Loucy (cell line): ENCODE results near the gene RPL28.

Experiments
- H2AFZ ChIP-seq: fragments of 200-600 bp; sonication (generic); 2 replicates; pipeline ENCODE4 v1.6.0; 2016; ENCODE audit warnings: antibody characterized with exemption, mild to moderate bottlenecking, low read length, moderate library complexity
- H3F3A ChIP-seq: fragments of 200-600 bp; 2 replicates; pipeline ENCODE4 v1.6.0; 2016; ENCODE audit warnings: antibody characterized with exemption, low read depth, mild to moderate bottlenecking
- H3K27me3 ChIP-seq: fragments of 200-600 bp; sonication (generic); 2 replicates; pipeline ENCODE4 v1.6.1; 2014; ENCODE audit warnings: low read length, mild to moderate bottlenecking; ENCODE audit not compliant: insufficient read depth, poor library complexity, severe bottlenecking
- H3K36me3 ChIP-seq: fragments of 200-600 bp; sonication (generic); 2 replicates; pipeline ENCODE4 v1.6.1; 2016; ENCODE audit warnings: low read length; ENCODE audit not compliant: insufficient read depth
- H3K4me1 ChIP-seq: fragments of 200-600 bp; sonication (generic); 2 replicates; pipeline ENCODE4 v1.5.1; 2014; ENCODE audit warnings: low read length, mild to moderate bottlenecking; ENCODE audit not compliant: insufficient read depth, poor library complexity, severe bottlenecking
- H3K4me2 ChIP-seq: fragments of 200-600 bp; sonication (generic); 2 replicates; pipeline ENCODE4 v1.6.0; 2014; ENCODE audit warnings: antibody characterized with exemption, low read length, low read depth, mild to moderate bottlenecking; ENCODE audit not compliant: poor library complexity, severe bottlenecking
- H3K4me3 ChIP-seq: fragments of 200-600 bp; sonication (generic); 2 replicates; pipeline ENCODE4 v1.5.1; 2014; ENCODE audit warnings: low read length, mild to moderate bottlenecking, mixed read lengths; ENCODE audit not compliant: poor library complexity, severe bottlenecking
- H3K79me2 ChIP-seq: fragments of 200-600 bp; sonication (generic); 2 replicates; pipeline ENCODE4 v1.6.1; 2014; ENCODE audit warnings: low read length; ENCODE audit not compliant: insufficient read depth
- H3K9ac ChIP-seq: fragments of 200-600 bp; sonication (generic); 2 replicates; pipeline ENCODE4 v1.6.0; 2014; ENCODE audit warnings: mild to moderate bottlenecking, low read depth, low read length, moderate library complexity; ENCODE audit not compliant: poor library complexity, severe bottlenecking
- H3K9me2 ChIP-seq: fragments of 200-600 bp; sonication (generic); replicated peaks from 2 replicates; pipeline ENCODE4 v1.6.1; 2016; ENCODE audit warnings: low read depth, low read length, mixed read lengths
- H3K9me3 ChIP-seq: fragments of 200-600 bp; sonication (generic); 2 replicates; pipeline ENCODE4 v1.6.1; 2014; ENCODE audit warnings: mild to moderate bottlenecking, antibody characterized with exemption, low read length, low read depth; ENCODE audit not compliant: insufficient read depth
- H4K20me1 ChIP-seq: fragments of 200-600 bp; sonication (generic); 2 replicates; pipeline ENCODE4 v1.6.0; 2014; ENCODE audit warnings: antibody characterized with exemption, low read length, mild to moderate bottlenecking; ENCODE audit not compliant: insufficient read depth, poor library complexity, severe bottlenecking
- CTCF ChIP-seq: fragments of 200-600 bp; sonication (generic); conservative IDR thresholded peaks from 2 replicates; pipeline ENCODE4 v1.5.1; 2014; ENCODE audit warnings: mild to moderate bottlenecking, antibody characterized with exemption, low read length
- EZH2phosphoT487 ChIP-seq: fragments of 200-600 bp; IDR thresholded peaks from 2 replicates; pipeline ENCODE4 v1.6.1; 2018; ENCODE audit warnings: antibody characterized with exemption, mild to moderate bottlenecking, moderate library complexity, borderline replicate concordance

Gene RPL28

DNA sequence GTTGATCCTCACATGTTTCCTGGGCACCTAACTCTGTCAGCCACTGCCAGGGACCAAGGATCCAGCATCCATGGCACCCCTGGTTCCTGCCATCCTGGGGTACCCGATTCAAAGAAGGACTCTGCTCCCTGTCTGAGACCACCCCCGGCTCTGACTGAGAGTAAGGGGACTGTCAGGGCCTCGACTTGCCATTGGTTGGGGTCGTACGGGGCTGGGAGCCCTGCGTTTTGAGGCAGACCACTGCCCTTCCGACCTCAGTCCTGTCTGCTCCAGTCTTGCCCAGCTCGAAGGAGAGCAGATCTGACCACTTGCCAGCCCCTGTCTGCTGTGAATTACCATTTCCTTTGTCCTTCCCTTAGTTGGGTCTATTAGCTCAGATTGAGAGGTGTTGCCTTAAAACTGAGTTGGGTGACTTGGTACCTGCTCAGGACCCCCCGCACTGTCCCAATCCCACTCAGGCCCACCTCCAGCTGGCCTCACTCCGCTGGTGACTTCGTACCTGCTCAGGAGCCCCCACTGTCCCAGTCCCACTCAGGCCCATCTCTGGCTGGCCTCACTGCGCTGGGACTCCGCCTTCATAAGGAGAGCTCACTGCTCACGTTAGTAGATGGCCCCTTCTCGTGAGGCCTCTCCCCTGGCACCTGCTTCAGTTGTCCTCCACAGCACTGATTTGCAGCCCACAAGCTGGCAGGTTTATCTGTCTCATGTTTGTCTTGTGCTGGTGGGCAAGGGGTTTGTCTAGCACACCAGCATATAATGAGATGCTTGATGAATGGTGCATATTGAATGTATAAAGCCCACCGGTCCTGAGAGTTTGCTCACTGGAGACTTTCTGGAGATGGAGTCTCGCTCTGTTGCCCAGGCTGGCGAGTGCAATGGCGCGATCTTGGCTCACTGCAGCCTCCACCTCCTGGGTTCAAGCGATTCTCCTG is 3.9 kb downstream of the RPL28 start:
- TF ChIP-seq EZH2phosphoT487 (no peak), CTCF (no peak)
- peaks cover 23% of the 10 kb centered on the region; the same call in 1 of the 2 replicates for H3K36me3 ChIP-seq
- peak overlapping the region; percentile 100 for H3K4me3 ChIP-seq
- H3F3A ChIP-seq = no peaks in the 10 kb centered on the region
- no peaks in the 10 kb centered on the region for H3K27me3 ChIP-seq
- H3K9me2 ChIP-seq = no peaks in the 10 kb centered on the region
- H2AFZ ChIP-seq = no peak overlapping the region
- H4K20me1 ChIP-seq = peaks cover 58% of the 10 kb centered on the region
- H3K9me3 ChIP-seq = no peaks in the 10 kb centered on the region
- H3K4me2 ChIP-seq = peak overlapping the region; percentile 100
- no peak overlapping the region for H3K9ac ChIP-seq
- peaks cover 47% of the 10 kb centered on the region for H3K79me2 ChIP-seq
- peaks cover 34% of the 10 kb centered on the region for H3K4me1 ChIP-seq

DNA sequence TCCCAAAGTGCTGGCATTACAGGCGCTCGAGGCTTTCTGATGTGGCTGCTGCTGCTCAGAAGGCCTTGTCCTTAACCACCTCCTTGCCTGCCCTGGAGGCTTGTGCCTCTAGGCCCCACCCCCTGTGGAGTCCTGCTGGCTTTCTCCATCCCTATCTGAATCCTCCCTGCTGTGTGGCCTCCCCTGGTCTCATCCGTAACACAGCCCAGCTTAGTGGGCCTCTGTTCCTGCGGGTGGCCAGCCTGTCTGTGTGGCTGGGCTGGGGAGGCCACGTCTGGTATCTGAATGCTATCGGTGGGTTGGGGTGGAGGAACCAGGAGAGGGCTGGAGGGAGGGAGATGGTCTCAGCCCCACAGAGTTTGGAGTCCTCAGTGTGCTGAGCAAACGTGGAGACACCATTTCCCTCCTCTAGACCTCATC is 4.7 kb downstream of the RPL28 start:
- Histone ChIP-seq H3K9ac (no peak overlapping the region), H4K20me1 (peaks cover 58% of the 10 kb centered on the region), H2AFZ (no peak overlapping the region), H3K9me2 (no peaks in the 10 kb centered on the region), H3K9me3 (no peaks in the 10 kb centered on the region), H3K79me2 (peaks cover 47% of the 10 kb centered on the region), H3K27me3 (no peaks in the 10 kb centered on the region), H3K4me1 (peaks cover 30% of the 10 kb centered on the region), H3K4me3 (no peak overlapping the region), H3F3A (no peaks in the 10 kb centered on the region), H3K36me3 (peaks cover 23% of the 10 kb centered on the region; the same call in 1 of the 2 replicates), H3K4me2 (peak overlapping the region; percentile 100)
- TF ChIP-seq CTCF (no peak), EZH2phosphoT487 (no peak)

DNA sequence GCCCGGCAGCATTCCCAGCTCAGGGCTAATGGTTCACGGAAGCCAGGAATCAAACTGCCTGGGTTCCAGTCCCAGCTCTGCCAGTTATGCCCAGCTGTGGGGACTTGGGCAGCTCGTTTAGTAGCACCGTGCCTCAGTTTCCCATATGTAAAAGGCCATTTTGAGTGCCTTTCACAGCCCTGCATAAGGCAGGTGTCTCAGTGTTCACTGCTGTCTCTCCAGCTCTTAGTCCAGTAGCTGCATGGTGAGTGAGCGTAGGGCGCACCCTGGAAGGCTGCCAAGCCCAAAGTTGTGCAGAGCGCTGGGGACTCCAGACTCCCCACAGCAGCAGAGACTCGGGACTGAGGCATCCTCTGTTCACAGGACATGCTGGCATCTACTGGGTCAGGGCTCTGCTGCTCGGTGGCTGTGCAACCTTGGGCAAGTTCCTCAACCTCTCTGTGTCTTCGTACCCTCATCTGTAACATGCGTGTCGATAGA is 5.5 kb downstream of the RPL28 start:
- Histone ChIP-seq H3K36me3 (peaks cover 23% of the 10 kb centered on the region; the same call in 1 of the 2 replicates), H3K9me2 (no peaks in the 10 kb centered on the region), H3K79me2 (peaks cover 42% of the 10 kb centered on the region), H3K27me3 (no peaks in the 10 kb centered on the region), H2AFZ (no peak overlapping the region), H4K20me1 (peaks cover 54% of the 10 kb centered on the region), H3K9me3 (no peaks in the 10 kb centered on the region), H3K4me2 (no peak overlapping the region), H3K4me3 (no peak overlapping the region), H3K4me1 (peaks cover 30% of the 10 kb centered on the region), H3K9ac (no peak overlapping the region), H3F3A (no peaks in the 10 kb centered on the region)
- no peak for TF ChIP-seq CTCF
- TF ChIP-seq EZH2phosphoT487 = no peak
